HG02870 (cell line): ENCODE results near the gene KRTAP4-7.
"Not testable (repeated sequence)": the region's sequence is repeated elsewhere in the genome, so short reads cannot be mapped to it uniquely, and the experiment has no call there.

ENCODE experiments used
- ATAC-seq: cut with Tn5 transposase; IDR thresholded peaks from one replicate; pipeline ENCODE4 v1.9.1; 2021; ENCODE audit warnings: mild to moderate bottlenecking, moderate library complexity; ENCODE audit not compliant: unreplicated experiment

Gene KRTAP4-7

GRCh38 chr17:41084100-41084856, at the start of gene KRTAP4-7:
Gene KRTAP4-7, plus strand, starts transcription at chr17:41084150. Its CDS starts 57 bp downstream, at chr17:41084207.
- not testable (repeated sequence) for ATAC-seq

DNA sequence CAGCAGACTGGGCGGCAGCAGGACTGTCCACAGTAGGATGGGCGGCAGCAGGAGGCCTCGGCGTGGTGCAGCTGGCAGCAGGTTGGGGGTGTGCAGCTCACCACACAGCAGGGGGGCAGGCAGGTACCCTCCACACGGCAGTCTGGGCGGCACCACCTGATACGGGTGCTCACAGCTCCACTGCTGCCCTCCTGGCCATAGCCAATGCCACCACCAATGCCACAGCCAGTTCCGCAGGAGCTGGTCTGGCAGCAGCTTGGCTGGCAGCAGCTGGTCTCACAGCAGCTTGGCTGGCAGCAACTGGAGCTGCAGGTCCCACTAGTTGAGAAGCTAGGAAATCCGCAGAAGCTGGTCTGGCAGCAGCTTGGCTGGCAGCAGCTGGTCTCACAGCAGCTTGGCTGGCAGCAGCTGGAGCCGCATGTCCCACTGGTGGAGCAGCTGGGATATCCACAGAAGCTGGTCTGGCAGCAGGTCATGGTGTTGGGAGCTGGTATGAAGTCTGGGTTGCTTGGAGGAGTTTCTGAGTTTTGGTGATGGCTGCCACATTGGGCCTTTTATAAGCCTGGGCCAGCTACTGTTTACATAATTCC, 49.5 kb upstream of the KRTAP4-7 start, which contains the start of gene KRTAP1-3:
TSS of gene KRTAP1-3 (minus strand) at position 529 of the 590 bp plus-strand sequence. CDS start at position 476, 53 bp downstream.
- ATAC-seq = not testable (repeated sequence)

DNA sequence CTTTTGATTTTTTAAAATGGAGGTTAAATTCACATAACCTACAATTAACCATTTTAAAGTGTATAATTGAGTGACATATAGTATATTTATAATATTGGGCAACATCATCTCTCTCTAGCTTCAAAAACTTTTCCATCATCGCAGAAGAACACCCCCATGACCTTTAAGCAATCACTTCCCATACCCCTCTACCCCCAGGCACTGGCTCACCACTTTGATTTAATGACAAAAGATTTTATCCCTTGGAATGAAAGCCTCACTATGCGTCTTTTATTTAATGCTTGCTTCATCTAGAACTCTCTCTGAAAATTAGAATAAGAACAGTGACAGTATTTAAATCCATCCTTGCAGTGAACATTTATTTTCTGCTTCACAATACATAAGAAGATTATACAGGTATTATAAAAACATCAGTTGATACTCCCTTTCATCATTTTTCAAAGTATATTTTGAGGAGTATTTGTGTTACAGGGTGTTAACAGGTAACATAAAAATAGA, 46.0 kb upstream of the KRTAP4-7 start:
- no peak for ATAC-seq

GRCh38 chr17:41040783-41041571, 43.0 kb upstream of the KRTAP4-7 start, which contains the start of gene KRTAP1-1:
Gene KRTAP1-1, minus strand, starts transcription at chr17:41041450. Its CDS starts 53 bp downstream, at chr17:41041397.
- not testable (repeated sequence) for ATAC-seq

DNA sequence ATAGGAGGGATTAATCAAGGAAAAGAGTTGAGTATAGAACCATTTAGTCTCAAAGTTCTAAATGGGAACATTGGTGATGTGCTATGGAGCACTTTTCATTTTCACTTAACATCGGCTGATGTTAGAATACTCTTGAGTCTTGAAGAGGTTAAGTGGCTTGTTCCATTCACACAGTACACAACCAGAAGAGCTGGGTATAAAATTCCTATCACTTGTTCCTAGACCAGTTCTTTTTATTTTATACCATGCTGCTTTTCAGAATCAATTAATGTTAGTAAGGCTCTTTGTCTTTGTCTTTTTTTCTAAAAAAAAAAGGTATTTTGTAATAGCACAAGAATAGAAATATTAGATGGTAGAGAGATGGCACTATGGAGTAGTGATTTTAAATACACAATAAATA, 41.0 kb upstream of the KRTAP4-7 start:
- no peak for ATAC-seq

GRCh38 chr17:41046735-41047465, 37.0 kb upstream of the KRTAP4-7 start, which contains the start of gene KRTAP2-1:
Gene KRTAP2-1, minus strand, starts transcription at chr17:41047316. Its CDS starts 49 bp downstream, at chr17:41047267.
- not testable (repeated sequence) for ATAC-seq

DNA sequence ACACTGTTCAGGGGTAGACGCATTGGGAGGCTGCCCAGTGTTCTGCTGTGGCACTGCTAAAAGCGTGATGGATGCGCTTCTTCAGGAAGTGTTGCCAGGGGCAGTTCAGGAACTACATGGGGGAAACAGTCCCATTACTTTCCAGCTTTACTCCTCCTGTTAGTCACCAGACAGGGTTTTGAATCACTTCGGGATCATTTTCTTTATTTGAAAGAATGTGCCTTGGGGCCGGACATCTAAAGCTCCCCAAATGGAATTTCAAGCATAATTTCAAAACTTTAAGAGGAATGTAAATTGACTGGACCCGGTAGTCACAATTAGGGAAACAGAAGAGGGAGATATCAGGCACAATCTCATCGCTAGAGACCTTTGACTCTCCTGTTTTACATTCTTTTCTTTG, 35.5 kb upstream of the KRTAP4-7 start:
- ATAC-seq = no peak

GRCh38 chr17:41049110-41049509, 34.8 kb upstream of the KRTAP4-7 start:
- no peak for ATAC-seq

DNA sequence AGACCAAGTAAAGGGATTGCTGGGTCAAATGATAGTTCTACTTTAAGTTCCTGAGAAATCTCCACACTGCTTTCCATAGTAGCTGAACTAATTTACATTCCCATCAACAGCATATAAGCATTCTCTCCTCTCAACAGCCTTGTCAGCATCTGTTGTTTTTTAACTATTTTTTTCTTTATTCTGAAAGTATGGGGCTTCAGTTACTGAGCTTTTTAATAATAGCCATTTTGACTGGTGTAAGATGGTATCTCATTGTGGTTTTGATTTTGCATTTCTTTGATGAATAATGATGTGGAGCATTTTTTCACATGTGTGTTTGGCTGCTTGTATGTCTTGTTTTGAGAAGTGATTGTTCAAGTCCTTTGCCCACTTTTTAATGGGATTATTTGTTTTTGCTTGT, 31.4 kb upstream of the KRTAP4-7 start:
- ATAC-seq = no peak

DNA sequence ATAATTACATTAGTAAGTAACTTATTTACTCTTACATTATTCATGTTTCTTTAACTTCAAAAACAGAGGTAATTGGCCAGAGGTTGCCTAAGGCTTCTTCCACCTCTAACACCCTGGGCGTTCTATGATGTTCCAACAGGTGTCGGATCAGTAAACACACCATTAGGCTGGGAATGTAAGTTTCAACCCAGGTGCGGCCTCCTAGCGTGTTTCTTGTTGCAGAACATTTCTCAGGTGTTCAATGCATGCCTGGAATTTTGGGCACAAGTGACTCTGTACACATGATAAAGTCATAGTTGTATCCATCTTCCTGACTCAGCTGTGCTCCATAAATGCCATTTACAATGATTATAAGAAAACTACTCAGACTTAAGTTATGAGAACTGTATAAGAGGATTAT, 29.9 kb upstream of the KRTAP4-7 start:
- ATAC-seq = no peak

DNA sequence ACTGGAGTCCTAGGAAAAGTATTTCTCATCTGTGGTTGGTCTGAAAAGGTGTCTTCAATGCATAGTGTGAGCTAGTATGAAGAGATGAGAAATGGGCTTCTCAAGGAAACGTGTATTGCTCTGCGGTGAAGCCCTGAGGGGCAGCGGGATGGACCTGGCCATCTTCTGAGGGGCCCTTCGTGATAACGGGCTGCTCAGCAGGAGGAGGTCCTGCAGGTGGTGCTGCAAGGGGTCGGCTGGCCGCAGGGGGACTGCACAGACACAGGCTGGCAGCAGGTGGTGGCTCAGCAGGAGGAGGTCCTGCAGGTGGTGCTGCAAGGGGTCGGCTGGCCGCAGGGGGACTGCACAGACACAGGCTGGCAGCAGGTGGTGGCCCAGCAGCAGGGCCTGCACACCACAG, 29.4 kb upstream of the KRTAP4-7 start:
- ATAC-seq = not testable (repeated sequence)

DNA sequence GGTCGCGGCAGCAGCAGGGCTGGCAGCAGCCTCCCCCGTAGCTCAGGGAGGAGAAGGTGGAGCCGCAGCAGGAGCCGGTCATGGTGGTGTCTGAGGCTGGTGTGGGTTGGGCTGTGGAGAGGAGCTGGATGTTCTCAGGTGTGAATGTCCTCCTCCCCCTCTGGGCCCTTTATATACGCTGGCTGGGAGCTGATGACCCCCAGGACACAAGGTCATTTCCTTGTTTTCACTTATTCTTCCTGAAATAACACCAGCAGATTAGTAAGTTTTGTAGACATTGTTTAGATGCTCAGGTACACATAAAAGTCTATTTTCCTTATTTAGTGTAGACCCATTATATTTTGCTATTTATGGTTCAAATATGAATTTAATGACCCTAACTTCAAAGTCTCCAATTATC, 28.8 kb upstream of the KRTAP4-7 start, which contains the start of gene KRTAP2-2:
TSS of gene KRTAP2-2 (minus strand) at position 101 of the 400 bp plus-strand sequence. CDS start at position 82, 19 bp downstream.
- ATAC-seq = not testable (repeated sequence)

DNA sequence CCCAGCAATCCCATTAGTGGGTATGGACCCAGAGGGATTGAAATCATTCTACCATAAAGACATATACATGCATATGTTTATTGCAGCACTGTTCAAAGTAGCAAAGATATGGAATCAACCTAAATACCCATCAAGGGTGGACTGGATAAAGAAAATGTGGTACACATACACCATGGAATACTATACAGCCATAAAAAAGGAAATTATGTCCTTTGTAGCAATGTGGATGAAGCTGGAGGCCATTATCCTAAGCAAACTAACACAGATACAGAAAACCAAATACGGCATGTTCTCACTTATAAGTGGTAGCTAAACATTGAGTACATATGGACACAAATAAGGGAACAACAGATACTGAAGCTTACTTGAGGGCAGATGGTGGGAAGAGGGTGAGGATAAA, 26.4 kb upstream of the KRTAP4-7 start:
- no peak for ATAC-seq

GRCh38 chr17:41058741-41059140, 25.2 kb upstream of the KRTAP4-7 start:
- ATAC-seq = no peak

GRCh38 chr17:41059276-41060051, 24.5 kb upstream of the KRTAP4-7 start:
- not testable (repeated sequence) for ATAC-seq

DNA sequence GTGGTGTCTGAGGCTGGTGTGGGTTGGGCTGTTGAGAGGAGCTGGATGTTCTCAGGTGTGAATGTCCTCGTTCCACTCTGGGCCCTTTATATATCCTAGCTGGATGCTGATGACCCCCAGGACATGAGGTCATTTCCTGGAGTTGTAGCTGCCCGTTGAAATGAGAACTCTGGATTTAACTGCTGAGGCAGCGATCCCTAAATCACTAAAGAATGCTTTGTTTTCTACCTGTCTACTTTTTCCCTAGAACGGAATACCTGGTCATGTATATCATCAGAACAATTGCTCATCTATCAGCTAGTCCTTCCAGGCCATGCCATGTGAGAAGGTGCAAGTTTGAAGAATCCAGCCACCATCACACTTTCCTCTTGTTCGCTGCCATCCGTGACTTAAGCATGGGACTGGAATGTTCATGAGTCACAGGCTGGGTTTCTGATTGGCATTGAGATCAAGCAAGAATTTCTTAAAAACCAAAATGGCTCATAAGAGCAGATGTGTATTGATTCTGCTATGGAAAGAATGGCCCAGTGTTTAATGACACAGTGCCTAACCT, 23.8 kb upstream of the KRTAP4-7 start, which contains the start of gene KRTAP2-3:
TSS of gene KRTAP2-3 (minus strand) at position 63 of the 553 bp plus-strand sequence. CDS start 64 bp downstream, outside the sequence.
- ATAC-seq = no peak

DNA sequence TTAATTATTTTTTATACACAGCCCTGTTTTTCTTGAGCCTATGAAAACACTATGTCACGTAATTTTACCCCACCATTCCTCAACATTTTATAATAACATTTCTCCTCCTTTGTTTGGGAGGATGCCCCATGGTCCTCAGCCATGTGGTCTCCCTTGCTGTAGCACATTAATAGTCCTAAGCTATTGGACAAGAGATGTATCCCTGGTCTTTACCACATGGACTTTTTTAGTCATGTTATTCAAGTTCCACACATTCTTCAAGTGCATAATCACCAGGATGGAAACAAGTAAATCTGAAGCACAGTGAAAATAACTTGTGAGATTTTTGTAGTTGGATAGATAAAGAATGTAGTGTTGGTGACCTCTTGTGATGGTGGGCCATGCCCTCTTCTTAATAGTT, 22.0 kb upstream of the KRTAP4-7 start:
- no peak for ATAC-seq

DNA sequence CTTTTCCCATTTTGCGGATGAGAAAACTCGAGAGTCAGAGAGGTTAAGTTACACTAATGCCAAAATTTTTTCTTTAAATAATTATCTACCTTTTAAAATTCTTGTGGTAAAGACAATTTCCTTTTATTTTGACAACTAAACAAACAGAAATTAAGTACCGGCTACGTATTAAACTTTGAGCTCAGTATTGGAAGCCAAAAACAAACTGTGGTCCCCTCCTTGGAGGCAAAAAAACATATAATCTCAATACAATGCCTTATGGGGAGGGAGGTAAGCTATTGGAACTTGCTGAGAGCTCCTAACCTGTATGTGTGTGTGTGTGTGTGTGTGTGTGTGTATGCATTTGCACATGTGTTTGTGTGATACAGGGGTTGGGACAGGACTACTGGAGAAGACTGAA, 20.5 kb upstream of the KRTAP4-7 start:
- no peak for ATAC-seq

- ATAC-seq = no peak
Observed at GRCh38 chr17:41064301-41064700, 19.6 kb upstream of the KRTAP4-7 start.
